Esophagus squamous epithelium (tissue), 4 donors: ENCODE measurements around the gene ANXA2.

ENCODE experiments used
- CTCF ChIP-seq, 6 experiments: fragments of 450-650 bp in 4 of 6; fragments of 200-600 bp in 2 of 6; sonication (generic) in 2 of 6; IDR thresholded peaks; one replicate each; pipeline ENCODE4 v1.5.1; 2016 to 2019; ENCODE audit warnings: antibody characterized with exemption in 6 of 6, mild to moderate bottlenecking in 4 of 6, moderate library complexity in 4 of 6
- POLR2A ChIP-seq, 4 donors: fragments of 450-650 bp; IDR thresholded peaks; one replicate each; pipeline ENCODE4 v1.6.1; 2017; ENCODE audit warnings: antibody characterized with exemption in 4 of 4, mild to moderate bottlenecking in 4 of 4, moderate library complexity in 3 of 4

- TF ChIP-seq CTCF (IDR thresholded peaks at IDR 0.05) (no peak), POLR2A (IDR thresholded peaks at IDR 0.05) (no peak)
These were observed 31.1 kb upstream of the ANXA2 start for GRCh38 chr15:60428935-60429334.
